GM12878 (cell line): ENCODE measurements around the gene DNAJA4. TPM values are rescaled to one million over a fixed set of nuclear protein-coding genes. Genes with fewer than 3 reads are reported as not detected.

Experiments used
- ATAC-seq: fragments of 200-7000 bp; cut with Tn5 transposase; 3 replicates; pipeline ENCODE4 v1.9.1; 2020; ENCODE audit warnings: mild to moderate bottlenecking, moderate library complexity
- BruUV-seq: library from RNA; stranded (reverse); fragments of 400-500 nt; replicated peaks from 2 replicates; lab custom pipeline; 2021; lab: Mats Ljungman, UMichigan
- CTCF ChIA-PET: fragments of 300-600 bp; sonication (Branson Sonifier 250); formaldehyde crosslinking; extraction: SDS; loops from one replicate; lab custom pipeline; 2021; ENCODE audit warnings: inconsistent platforms; lab: Yijun Ruan, JAX
- POLR2A ChIA-PET: fragments of 350-600 bp; formaldehyde crosslinking; extraction: SDS; loops from one replicate; lab custom pipeline; 2021; ENCODE audit warnings: inconsistent platforms; lab: Charles Lee
- RAD21 ChIA-PET: fragments of 300-600 bp; sonication (Branson Sonifier 250); formaldehyde crosslinking; loops from one replicate; lab custom pipeline; 2023; ENCODE audit warnings: antibody characterized with exemption; ENCODE audit not compliant: unreplicated experiment; lab: Charles Lee
- SMC1A ChIA-PET: fragments of 300-600 bp; sonication (Branson Sonifier 250); formaldehyde crosslinking; loops from one replicate; lab custom pipeline; 2023; ENCODE audit not compliant: unreplicated experiment, uncharacterized antibody; lab: Charles Lee
- DNase-seq: peaks from one replicate; pipeline ENCODE4 v3.0.0-alpha.2; 2011; ENCODE audit warnings: low read depth, low spot score
- FAIRE-seq: peaks from 3 replicates; lab custom pipeline; 2011; peaks lifted over from hg19 to GRCh38; lab: Jason Lieb, UNC
- H2AFZ ChIP-seq: 2 replicates; pipeline ENCODE4 v1.6.0; 2011; ENCODE audit warnings: low read depth, low read length, control low read depth; ENCODE audit not compliant: control insufficient read depth
- H3K27ac ChIP-seq: 2 replicates; pipeline ENCODE4 v1.5.1; 2011; ENCODE audit warnings: control low read depth; ENCODE audit not compliant: control insufficient read depth, insufficient read depth
- H3K27me3 ChIP-seq, 2 experiments: replicated peaks in 1 of 2; 2 replicates each; pipeline versions ENCODE4 v1.6.0 to v1.6.1; 2011; ENCODE audit warnings: low read length in 1 of 2; ENCODE audit not compliant: control insufficient read depth in 2 of 2, insufficient read depth in 2 of 2
- H3K36me3 ChIP-seq, 2 experiments: 2 replicates each; pipeline ENCODE4 v1.5.1; 2011; ENCODE audit warnings: low read length in 1 of 2; ENCODE audit not compliant: control insufficient read depth in 2 of 2, insufficient read depth in 2 of 2
- H3K4me1 ChIP-seq: 2 replicates; pipeline ENCODE4 v1.6.1; 2011; ENCODE audit warnings: mild to moderate bottlenecking, low read length, moderate library complexity, mixed read lengths; ENCODE audit not compliant: control insufficient read depth, insufficient read depth
- H3K4me2 ChIP-seq: 2 replicates; pipeline ENCODE4 v1.6.0; 2011; ENCODE audit warnings: control low read depth; ENCODE audit not compliant: control insufficient read depth, insufficient read depth
- H3K4me3 ChIP-seq: fragments of 200-600 bp; sonication (generic); 2 replicates; pipeline ENCODE4 v1.5.1; 2016
- H3K79me2 ChIP-seq: 2 replicates; pipeline ENCODE4 v1.6.0; 2011; ENCODE audit warnings: low read length; ENCODE audit not compliant: control insufficient read depth, insufficient read depth
- H3K9ac ChIP-seq: 2 replicates; pipeline ENCODE4 v1.8.0; 2011; ENCODE audit warnings: low read length, control low read depth, mixed read lengths; ENCODE audit not compliant: control insufficient read depth, insufficient read depth
- H3K9me3 ChIP-seq: replicated peaks from 3 replicates; pipeline ENCODE4 v1.5.1; 2011; ENCODE audit warnings: mild to moderate bottlenecking, low read length; ENCODE audit not compliant: control insufficient read depth, insufficient read depth
- H4K20me1 ChIP-seq: 2 replicates; pipeline ENCODE4 v1.6.0; 2011; ENCODE audit not compliant: control insufficient read depth, insufficient read depth
- ATF7 ChIP-seq: fragments of 450-650 bp; IDR thresholded peaks from 2 replicates; pipeline ENCODE4 v1.6.1; 2016; ENCODE audit warnings: low read depth, mild to moderate bottlenecking
- FOS ChIP-seq: IDR thresholded peaks from 3 replicates; pipeline ENCODE4 v1.6.1; 2011; ENCODE audit warnings: borderline replicate concordance; ENCODE audit not compliant: insufficient read length; ENCODE audit errors: extremely low read depth
- FOXK2 ChIP-seq: fragments of 450-650 bp; IDR thresholded peaks from 2 replicates; pipeline ENCODE4 v1.6.1; 2017; ENCODE audit warnings: mild to moderate bottlenecking, moderate library complexity
- HCFC1 ChIP-seq: fragments of 150-350 bp; IDR thresholded peaks from 2 replicates; pipeline ENCODE4 v1.6.1; 2014; ENCODE audit warnings: low read length
- LARP7 ChIP-seq: fragments of 450-650 bp; IDR thresholded peaks from 2 replicates; pipeline ENCODE4 v1.6.1; 2017; ENCODE audit warnings: mild to moderate bottlenecking
- MYB ChIP-seq: fragments of 150-350 bp; IDR thresholded peaks from 2 replicates; pipeline ENCODE4 v1.6.1; 2014; ENCODE audit warnings: mild to moderate bottlenecking, low read depth, low read length, borderline replicate concordance
- MYC ChIP-seq: IDR thresholded peaks from 2 replicates; pipeline ENCODE4 v1.6.1; 2011; ENCODE audit warnings: mild to moderate bottlenecking, low read length, moderate library complexity, inconsistent platforms; ENCODE audit not compliant: insufficient read depth, insufficient replicate concordance, insufficient read length, severe bottlenecking
- NFYB ChIP-seq: IDR thresholded peaks from 2 replicates; pipeline ENCODE4 v1.6.1; 2011; ENCODE audit warnings: low read depth, mild to moderate bottlenecking, low read length, improper control_type of control experiment, moderate library complexity; ENCODE audit not compliant: insufficient read depth
- PAX8 ChIP-seq: fragments of 450-650 bp; IDR thresholded peaks from 2 replicates; pipeline ENCODE4 v1.6.1; 2017; ENCODE audit warnings: mild to moderate bottlenecking, moderate library complexity
- POLR2A ChIP-seq: IDR thresholded peaks from 2 replicates; pipeline ENCODE4 v1.6.1; 2011; ENCODE audit warnings: low read depth, mild to moderate bottlenecking, low read length
- POLR2AphosphoS5 ChIP-seq: IDR thresholded peaks from 2 replicates; pipeline ENCODE4 v1.6.1; 2011; ENCODE audit warnings: mild to moderate bottlenecking, low read length, inconsistent platforms
- SREBF1 ChIP-seq: IDR thresholded peaks from 2 replicates; pipeline ENCODE4 v1.6.1; 2012; ENCODE audit warnings: mild to moderate bottlenecking, low read length
- in situ Hi-C: fragments of 300-500 bp; cut with MboI; formaldehyde crosslinking; loops from 9 replicates; pipeline ENCODE4 v1.14.3; 2018; ENCODE audit warnings: mixed read lengths
- intact Hi-C: fragments of 100-400 bp; cut with micrococcal nuclease; formaldehyde crosslinking; loops from one replicate; pipeline ENCODE4 v1.14.2; 2022; ENCODE audit not compliant: unreplicated experiment
- polyA plus RNA-seq, 11 experiments: library from polyadenylated mRNA; depleted of rRNA in 4 of 11; unstranded in 6 of 11; stranded (reverse) in 5 of 11; fragments of >200 nt; fragmentation: Nextera tagmentation in 4 of 11; fragmentation: Illumina TruSeq in 1 of 11; extraction: Ambion mirVana in 4 of 11; extraction: Trizol in 1 of 11; gene quantifications; 1 replicate in 1 of 11; 2 replicates in 10 of 11; pipeline versions ENCODE4 v1.2.1 to v1.2.3, GENCODE V29; 2011 to 2016; ENCODE audit warnings: inconsistent platforms in 2 of 11, missing spikeins in 2 of 11, low read depth in 1 of 11
- total RNA-seq, 4 experiments: library from RNA; depleted of rRNA in 3 of 4; stranded (reverse); fragments of >200 nt in 3 of 4; fragmentation: Illumina TruSeq in 1 of 4; extraction: Trizol in 1 of 4; gene quantifications; 2 replicates each; pipeline versions ENCODE4 v1.2.1 to v1.2.3, GENCODE V29; 2013 to 2021
- TF ChIP-seq, protein P1 (sequence below): fragments of 450-650 bp; IDR thresholded peaks from 2 replicates; pipeline ENCODE4 v1.6.1; 2017; ENCODE audit warnings: mild to moderate bottlenecking, moderate library complexity
- TF ChIP-seq, protein P2 (sequence below): fragments of 450-650 bp; IDR thresholded peaks from 2 replicates; pipeline ENCODE4 v1.6.1; 2017; ENCODE audit warnings: borderline replicate concordance
- TF ChIP-seq, protein P3 (sequence below): IDR thresholded peaks from 2 replicates; pipeline ENCODE4 v1.6.1; 2012; ENCODE audit warnings: low read depth, low read length, improper control_type of control experiment
- TF ChIP-seq, protein P4 (sequence below): IDR thresholded peaks from 2 replicates; pipeline ENCODE4 v1.6.1; 2011; ENCODE audit warnings: borderline replicate concordance, low read depth, mild to moderate bottlenecking, moderate library complexity, low read length; ENCODE audit not compliant: insufficient read depth, poor library complexity, severe bottlenecking

Gene DNAJA4
- total and polyA plus RNA-seq, 10 of the 15 experiments (the other 5 are each of a cell fraction or from before 2014, with no cell fraction given), result 0.01 to 10.4 (median 4.1) TPM

DNA sequence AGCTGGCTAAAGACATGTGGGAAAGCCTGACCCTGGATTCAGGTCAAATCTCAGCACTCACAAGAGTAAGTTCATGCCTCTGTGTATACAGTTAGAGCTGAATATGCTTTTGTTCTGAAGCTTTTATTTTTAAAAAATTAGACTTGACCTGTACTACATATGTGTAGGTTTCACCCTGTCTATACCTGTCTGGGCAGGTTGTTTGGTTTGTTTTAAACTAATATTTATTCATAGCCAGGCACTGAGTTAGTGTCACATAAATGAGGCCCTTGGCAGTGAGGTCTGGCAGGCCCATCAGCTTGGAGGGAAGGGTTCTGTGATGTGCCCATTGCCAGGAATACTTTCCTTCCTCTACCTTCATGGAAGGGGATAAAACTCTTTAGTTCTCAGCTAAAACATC is 1.9 kb downstream of the DNAJA4 start:
- ChIA-PET POLR2A (no interaction called here), SMC1A (interaction anchor here (1.5 kb wide), 3 partner anchors 16 to 158 kb away, joined by 4 to 6 read pairs (median 5); no protein-coding TSS in a partner anchor), RAD21 (interaction anchor here (1.4 kb wide), 1 partner anchor 154 kb away, joined by 4 read pairs; no protein-coding TSS in a partner anchor), CTCF (interaction anchor here (0.7 to 1.7 kb wide), 9 partner anchors 11 to 307 kb away, joined by 3 to 7 read pairs (median 3); partner anchors contain the start of gene SKIC8)
- Histone ChIP-seq H3K9me3 (no peaks in the 10 kb centered on the region), H3K27ac (no peak overlapping the region), H3K4me3 (no peak overlapping the region), H3K4me2 (no peak overlapping the region), H3K9ac (no peak overlapping the region), H3K79me2 (no peaks in the 10 kb centered on the region), H3K27me3 (no peaks in the 10 kb centered on the region), H4K20me1 (no peaks in the 10 kb centered on the region), H3K4me1 (no peaks in the 10 kb centered on the region), H3K36me3 (no peaks in the 10 kb centered on the region), H2AFZ (no peak overlapping the region)
- BruUV-seq, result no TSS peak
- no peak for ATAC-seq
- intact Hi-C loops, result no loop called here
- FAIRE-seq, result no peak
- no peak for DNase-seq
- in situ Hi-C loops, result no loop called here
- TF ChIP-seq HCFC1 (no peak), POLR2AphosphoS5 (no peak), PAX8 (no peak), ATF7 (no peak), NFYB (no peak), FOS (no peak), LARP7 (no peak), POLR2A (no peak), SREBF1 (no peak), FOXK2 (no peak), MYC (no peak), MYB (no peak)
- TF ChIP-seq, protein P1, sequence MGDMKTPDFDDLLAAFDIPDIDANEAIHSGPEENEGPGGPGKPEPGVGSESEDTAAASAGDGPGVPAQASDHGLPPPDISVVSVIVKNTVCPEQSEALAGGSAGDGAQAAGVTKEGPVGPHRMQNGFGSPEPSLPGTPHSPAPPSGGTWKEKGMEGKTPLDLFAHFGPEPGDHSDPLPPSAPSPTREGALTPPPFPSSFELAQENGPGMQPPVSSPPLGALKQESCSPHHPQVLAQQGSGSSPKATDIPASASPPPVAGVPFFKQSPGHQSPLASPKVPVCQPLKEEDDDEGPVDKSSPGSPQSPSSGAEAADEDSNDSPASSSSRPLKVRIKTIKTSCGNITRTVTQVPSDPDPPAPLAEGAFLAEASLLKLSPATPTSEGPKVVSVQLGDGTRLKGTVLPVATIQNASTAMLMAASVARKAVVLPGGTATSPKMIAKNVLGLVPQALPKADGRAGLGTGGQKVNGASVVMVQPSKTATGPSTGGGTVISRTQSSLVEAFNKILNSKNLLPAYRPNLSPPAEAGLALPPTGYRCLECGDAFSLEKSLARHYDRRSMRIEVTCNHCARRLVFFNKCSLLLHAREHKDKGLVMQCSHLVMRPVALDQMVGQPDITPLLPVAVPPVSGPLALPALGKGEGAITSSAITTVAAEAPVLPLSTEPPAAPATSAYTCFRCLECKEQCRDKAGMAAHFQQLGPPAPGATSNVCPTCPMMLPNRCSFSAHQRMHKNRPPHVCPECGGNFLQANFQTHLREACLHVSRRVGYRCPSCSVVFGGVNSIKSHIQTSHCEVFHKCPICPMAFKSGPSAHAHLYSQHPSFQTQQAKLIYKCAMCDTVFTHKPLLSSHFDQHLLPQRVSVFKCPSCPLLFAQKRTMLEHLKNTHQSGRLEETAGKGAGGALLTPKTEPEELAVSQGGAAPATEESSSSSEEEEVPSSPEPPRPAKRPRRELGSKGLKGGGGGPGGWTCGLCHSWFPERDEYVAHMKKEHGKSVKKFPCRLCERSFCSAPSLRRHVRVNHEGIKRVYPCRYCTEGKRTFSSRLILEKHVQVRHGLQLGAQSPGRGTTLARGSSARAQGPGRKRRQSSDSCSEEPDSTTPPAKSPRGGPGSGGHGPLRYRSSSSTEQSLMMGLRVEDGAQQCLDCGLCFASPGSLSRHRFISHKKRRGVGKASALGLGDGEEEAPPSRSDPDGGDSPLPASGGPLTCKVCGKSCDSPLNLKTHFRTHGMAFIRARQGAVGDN, result no peak
- TF ChIP-seq, protein P2, sequence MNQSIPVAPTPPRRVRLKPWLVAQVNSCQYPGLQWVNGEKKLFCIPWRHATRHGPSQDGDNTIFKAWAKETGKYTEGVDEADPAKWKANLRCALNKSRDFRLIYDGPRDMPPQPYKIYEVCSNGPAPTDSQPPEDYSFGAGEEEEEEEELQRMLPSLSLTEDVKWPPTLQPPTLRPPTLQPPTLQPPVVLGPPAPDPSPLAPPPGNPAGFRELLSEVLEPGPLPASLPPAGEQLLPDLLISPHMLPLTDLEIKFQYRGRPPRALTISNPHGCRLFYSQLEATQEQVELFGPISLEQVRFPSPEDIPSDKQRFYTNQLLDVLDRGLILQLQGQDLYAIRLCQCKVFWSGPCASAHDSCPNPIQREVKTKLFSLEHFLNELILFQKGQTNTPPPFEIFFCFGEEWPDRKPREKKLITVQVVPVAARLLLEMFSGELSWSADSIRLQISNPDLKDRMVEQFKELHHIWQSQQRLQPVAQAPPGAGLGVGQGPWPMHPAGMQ, result no peak
- TF ChIP-seq, protein P3, sequence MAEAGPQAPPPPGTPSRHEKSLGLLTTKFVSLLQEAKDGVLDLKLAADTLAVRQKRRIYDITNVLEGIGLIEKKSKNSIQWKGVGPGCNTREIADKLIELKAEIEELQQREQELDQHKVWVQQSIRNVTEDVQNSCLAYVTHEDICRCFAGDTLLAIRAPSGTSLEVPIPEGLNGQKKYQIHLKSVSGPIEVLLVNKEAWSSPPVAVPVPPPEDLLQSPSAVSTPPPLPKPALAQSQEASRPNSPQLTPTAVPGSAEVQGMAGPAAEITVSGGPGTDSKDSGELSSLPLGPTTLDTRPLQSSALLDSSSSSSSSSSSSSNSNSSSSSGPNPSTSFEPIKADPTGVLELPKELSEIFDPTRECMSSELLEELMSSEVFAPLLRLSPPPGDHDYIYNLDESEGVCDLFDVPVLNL, result no peak
- TF ChIP-seq, protein P4, sequence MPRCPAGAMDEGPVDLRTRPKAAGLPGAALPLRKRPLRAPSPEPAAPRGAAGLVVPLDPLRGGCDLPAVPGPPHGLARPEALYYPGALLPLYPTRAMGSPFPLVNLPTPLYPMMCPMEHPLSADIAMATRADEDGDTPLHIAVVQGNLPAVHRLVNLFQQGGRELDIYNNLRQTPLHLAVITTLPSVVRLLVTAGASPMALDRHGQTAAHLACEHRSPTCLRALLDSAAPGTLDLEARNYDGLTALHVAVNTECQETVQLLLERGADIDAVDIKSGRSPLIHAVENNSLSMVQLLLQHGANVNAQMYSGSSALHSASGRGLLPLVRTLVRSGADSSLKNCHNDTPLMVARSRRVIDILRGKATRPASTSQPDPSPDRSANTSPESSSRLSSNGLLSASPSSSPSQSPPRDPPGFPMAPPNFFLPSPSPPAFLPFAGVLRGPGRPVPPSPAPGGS, result no peak
- TF ChIP-seq, all 136 proteins: peak for 0
